WTC11 (cell line): ENCODE data around the gene APOO. TPM values are rescaled to one million over a fixed set of nuclear protein-coding genes. Genes with fewer than 3 reads are reported as not detected.

Source experiments
- ATAC-seq: fragments of 200-7000 bp; cut with Tn5 transposase; 2 replicates; pipeline ENCODE4 v1.10.0; 2021; ENCODE audit warnings: mild to moderate bottlenecking, moderate library complexity
- CTCF ChIA-PET: fragments of 300-600 bp; sonication (Branson Sonifier 250); formaldehyde crosslinking; loops from one replicate; lab custom pipeline; 2021; ENCODE audit warnings: antibody characterized with exemption; lab: Charles Lee
- POLR2A ChIA-PET: fragments of 350-600 bp; sonication (Branson Sonifier 250); formaldehyde crosslinking; loops from one replicate; lab custom pipeline; 2021; ENCODE audit warnings: antibody characterized with exemption; lab: Charles Lee
- DNase-seq: peaks from one replicate; pipeline ENCODE4 v3.0.0; 2021; ENCODE audit warnings: low spot score
- H3K27ac Mint-ChIP-seq: 2 replicates; pipeline ENCODE4 v1.8.0; 2021; ENCODE audit warnings: mixed read lengths
- H3K27me3 Mint-ChIP-seq: 2 replicates; pipeline ENCODE4 v1.8.0; 2021; ENCODE audit warnings: low read depth, mild to moderate bottlenecking, moderate library complexity, mixed read lengths
- H3K36me3 Mint-ChIP-seq: 2 replicates; pipeline ENCODE4 v1.8.0; 2021; ENCODE audit warnings: mixed read lengths
- H3K4me1 Mint-ChIP-seq: 2 replicates; pipeline ENCODE4 v1.8.0; 2022; ENCODE audit warnings: mixed read lengths
- H3K4me3 Mint-ChIP-seq: 2 replicates; pipeline ENCODE4 v1.8.0; 2021; ENCODE audit warnings: mild to moderate bottlenecking, moderate library complexity, mixed read lengths
- H3K9me3 Mint-ChIP-seq: 2 replicates; pipeline ENCODE4 v1.8.0; 2021; ENCODE audit warnings: mixed read lengths
- AFF4 ChIP-seq: sonication (generic); formaldehyde crosslinking; IDR thresholded peaks from 2 replicates; pipeline ENCODE4 v1.8.1; 2023; ENCODE audit warnings: mild to moderate bottlenecking, missing genetic modification reagents, borderline replicate concordance
- CDX4 ChIP-seq: fragments of 250-450 bp; sonication (Bioruptor Pico); IDR thresholded peaks from 2 replicates; pipeline ENCODE4 v1.9.0; 2021; ENCODE audit warnings: moderate library complexity, mild to moderate bottlenecking, inconsistent platforms, borderline replicate concordance
- FOXK1 ChIP-seq: sonication (generic); formaldehyde crosslinking; IDR thresholded peaks from 2 replicates; pipeline ENCODE4 v1.8.0; 2022; ENCODE audit warnings: mild to moderate bottlenecking, moderate library complexity, missing genetic modification reagents
- GTF2I ChIP-seq: fragments of 250-450 bp; sonication (Bioruptor Pico); conservative IDR thresholded peaks from 2 replicates; pipeline ENCODE4 v1.4.0; 2021; ENCODE audit warnings: mild to moderate bottlenecking
- JAZF1 ChIP-seq: fragments of 250-450 bp; sonication (Bioruptor Pico); IDR thresholded peaks from 2 replicates; pipeline ENCODE4 v1.9.0; 2021; ENCODE audit warnings: moderate library complexity, mild to moderate bottlenecking, inconsistent platforms
- MXD4 ChIP-seq: fragments of 250-450 bp; sonication (Bioruptor Pico); IDR thresholded peaks from 2 replicates; pipeline ENCODE4 v1.8.0; 2021; ENCODE audit warnings: mild to moderate bottlenecking, moderate library complexity, borderline replicate concordance
- NR1H2 ChIP-seq: sonication (generic); formaldehyde crosslinking; IDR thresholded peaks from 2 replicates; pipeline ENCODE4 v1.9.0; 2021; ENCODE audit warnings: mild to moderate bottlenecking, moderate library complexity, missing genetic modification reagents
- PRDM15 ChIP-seq: sonication (generic); formaldehyde crosslinking; IDR thresholded peaks from 2 replicates; pipeline ENCODE4 v1.8.0; 2022; ENCODE audit warnings: missing genetic modification reagents
- RORB ChIP-seq: fragments of 250-450 bp; sonication (Bioruptor Pico); IDR thresholded peaks from 2 replicates; pipeline ENCODE4 v1.9.0; 2021; ENCODE audit warnings: mild to moderate bottlenecking
- SMAD4 ChIP-seq: sonication (generic); formaldehyde crosslinking; IDR thresholded peaks from 2 replicates; pipeline ENCODE4 v1.8.0; 2022; ENCODE audit warnings: mild to moderate bottlenecking, missing genetic modification reagents
- ZNF263 ChIP-seq: sonication (generic); formaldehyde crosslinking; IDR thresholded peaks from 2 replicates; pipeline ENCODE4 v1.8.1; 2022; ENCODE audit warnings: low read depth, mild to moderate bottlenecking, moderate library complexity, missing genetic modification reagents
- ZNF396 ChIP-seq: fragments of 250-450 bp; sonication (Bioruptor Pico); IDR thresholded peaks from 2 replicates; pipeline ENCODE4 v1.8.0; 2021; ENCODE audit warnings: mild to moderate bottlenecking, moderate library complexity, borderline replicate concordance
- ZNF671 ChIP-seq: fragments of 250-450 bp; sonication (Bioruptor Pico); IDR thresholded peaks from 2 replicates; pipeline ENCODE4 v1.8.0; 2021; ENCODE audit warnings: mild to moderate bottlenecking
- total RNA-seq: library from RNA; stranded (reverse); gene quantifications from 3 replicates; pipeline ENCODE4 v1.2.3, GENCODE V29; 2021
- TF ChIP-seq, protein P1 (sequence below): sonication (generic); formaldehyde crosslinking; IDR thresholded peaks from 2 replicates; pipeline ENCODE4 v1.8.1; 2022; ENCODE audit warnings: mild to moderate bottlenecking, missing genetic modification reagents, moderate library complexity, borderline replicate concordance
- TF ChIP-seq, protein P2 (sequence below): sonication (generic); formaldehyde crosslinking; IDR thresholded peaks from 2 replicates; pipeline ENCODE4 v1.8.0; 2023; ENCODE audit warnings: missing genetic modification reagents
- TF ChIP-seq, protein P3 (sequence below): sonication (generic); formaldehyde crosslinking; IDR thresholded peaks from 2 replicates; pipeline ENCODE4 v1.8.0; 2022; ENCODE audit warnings: mild to moderate bottlenecking, missing genetic modification reagents
- TF ChIP-seq, protein P4 (sequence below): sonication (generic); formaldehyde crosslinking; IDR thresholded peaks from 2 replicates; pipeline ENCODE4 v1.8.1; 2023; ENCODE audit warnings: mild to moderate bottlenecking, missing genetic modification reagents
- TF ChIP-seq, protein P5 (sequence below): sonication (generic); formaldehyde crosslinking; IDR thresholded peaks from 2 replicates; pipeline ENCODE4 v1.8.0; 2022; ENCODE audit warnings: mild to moderate bottlenecking, missing genetic modification reagents

Gene APOO
- total RNA-seq, 1 experiment from 2014 or later, result 55.5 TPM

- no peak for TF ChIP-seq AFF4 (CRISPR knock-in tag)
- TF ChIP-seq NR1H2 (CRISPR knock-in tag), result no peak
- TF ChIP-seq ZNF263 (CRISPR knock-in tag), result no peak
- TF ChIP-seq, protein P1, sequence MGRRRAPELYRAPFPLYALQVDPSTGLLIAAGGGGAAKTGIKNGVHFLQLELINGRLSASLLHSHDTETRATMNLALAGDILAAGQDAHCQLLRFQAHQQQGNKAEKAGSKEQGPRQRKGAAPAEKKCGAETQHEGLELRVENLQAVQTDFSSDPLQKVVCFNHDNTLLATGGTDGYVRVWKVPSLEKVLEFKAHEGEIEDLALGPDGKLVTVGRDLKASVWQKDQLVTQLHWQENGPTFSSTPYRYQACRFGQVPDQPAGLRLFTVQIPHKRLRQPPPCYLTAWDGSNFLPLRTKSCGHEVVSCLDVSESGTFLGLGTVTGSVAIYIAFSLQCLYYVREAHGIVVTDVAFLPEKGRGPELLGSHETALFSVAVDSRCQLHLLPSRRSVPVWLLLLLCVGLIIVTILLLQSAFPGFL (CRISPR knock-in tag), result no peak
- TF ChIP-seq, protein P2, sequence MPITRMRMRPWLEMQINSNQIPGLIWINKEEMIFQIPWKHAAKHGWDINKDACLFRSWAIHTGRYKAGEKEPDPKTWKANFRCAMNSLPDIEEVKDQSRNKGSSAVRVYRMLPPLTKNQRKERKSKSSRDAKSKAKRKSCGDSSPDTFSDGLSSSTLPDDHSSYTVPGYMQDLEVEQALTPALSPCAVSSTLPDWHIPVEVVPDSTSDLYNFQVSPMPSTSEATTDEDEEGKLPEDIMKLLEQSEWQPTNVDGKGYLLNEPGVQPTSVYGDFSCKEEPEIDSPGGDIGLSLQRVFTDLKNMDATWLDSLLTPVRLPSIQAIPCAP (CRISPR knock-in tag), result no peak
- TF ChIP-seq RORB (CRISPR knock-in tag), result no peak
- no peak for TF ChIP-seq SMAD4 (CRISPR knock-in tag)
- TF ChIP-seq JAZF1, result no peak
- no peak for TF ChIP-seq FOXK1
- TF ChIP-seq, protein P3, sequence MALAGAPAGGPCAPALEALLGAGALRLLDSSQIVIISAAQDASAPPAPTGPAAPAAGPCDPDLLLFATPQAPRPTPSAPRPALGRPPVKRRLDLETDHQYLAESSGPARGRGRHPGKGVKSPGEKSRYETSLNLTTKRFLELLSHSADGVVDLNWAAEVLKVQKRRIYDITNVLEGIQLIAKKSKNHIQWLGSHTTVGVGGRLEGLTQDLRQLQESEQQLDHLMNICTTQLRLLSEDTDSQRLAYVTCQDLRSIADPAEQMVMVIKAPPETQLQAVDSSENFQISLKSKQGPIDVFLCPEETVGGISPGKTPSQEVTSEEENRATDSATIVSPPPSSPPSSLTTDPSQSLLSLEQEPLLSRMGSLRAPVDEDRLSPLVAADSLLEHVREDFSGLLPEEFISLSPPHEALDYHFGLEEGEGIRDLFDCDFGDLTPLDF (CRISPR knock-in tag), result no peak
- no peak for TF ChIP-seq CDX4 (CRISPR knock-in tag)
Measured at GRCh38 chrX:23883737-23884354, 23.9 kb downstream of the APOO start (continued).

DNA sequence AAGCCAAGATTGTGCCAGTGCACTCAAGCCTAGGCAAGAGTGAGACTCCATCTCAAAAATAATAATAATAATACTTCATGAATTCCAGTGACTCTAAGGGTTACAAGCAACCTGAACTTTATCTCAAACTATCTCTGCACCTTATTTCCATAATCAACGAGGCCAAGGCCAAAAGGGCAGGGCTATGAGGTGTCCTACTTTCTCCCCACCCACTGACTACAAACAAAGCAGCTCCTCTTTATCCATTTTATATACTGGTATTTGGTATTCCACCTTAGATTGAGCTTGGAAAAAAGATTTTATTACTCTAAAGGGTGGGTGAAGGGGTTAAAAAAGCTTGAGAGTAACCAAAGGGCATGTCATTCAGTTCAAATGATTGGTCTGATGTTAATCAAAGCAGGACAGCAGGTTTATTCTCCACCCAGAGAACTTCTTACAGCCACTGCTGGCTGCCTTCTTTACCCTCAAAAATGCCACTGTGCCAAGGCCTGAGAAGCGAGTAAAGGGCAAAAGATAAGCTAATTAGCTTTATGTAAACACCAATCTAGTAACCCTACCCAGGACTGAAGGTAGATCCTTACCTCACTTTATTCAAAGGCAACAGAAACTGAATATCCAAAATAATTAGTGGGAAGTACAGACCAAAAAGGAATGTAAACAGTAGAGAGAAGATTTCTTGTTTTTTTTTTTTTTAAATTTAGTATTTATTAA lies 28.2 kb downstream of the APOO start:
- Mint-ChIP-seq H3K36me3 (no peaks in the 10 kb centered on the region), H3K4me3 (no peak overlapping the region), H3K27ac (no peak overlapping the region), H3K9me3 (no peaks in the 10 kb centered on the region), H3K27me3 (no peaks in the 10 kb centered on the region), H3K4me1 (peaks cover 13% of the 10 kb centered on the region)
- CTCF ChIA-PET, result no interaction called here
- ATAC-seq (no peak), DNase-seq (no peak)
- POLR2A ChIA-PET, result no interaction called here
- TF ChIP-seq PRDM15 (CRISPR knock-in tag), result no peak
- TF ChIP-seq ZNF671 (CRISPR knock-in tag), result no peak
- no peak for TF ChIP-seq GTF2I (CRISPR knock-in tag)
- TF ChIP-seq MXD4, result no peak
- TF ChIP-seq ZNF396 (CRISPR knock-in tag), result no peak
- TF ChIP-seq, protein P4, sequence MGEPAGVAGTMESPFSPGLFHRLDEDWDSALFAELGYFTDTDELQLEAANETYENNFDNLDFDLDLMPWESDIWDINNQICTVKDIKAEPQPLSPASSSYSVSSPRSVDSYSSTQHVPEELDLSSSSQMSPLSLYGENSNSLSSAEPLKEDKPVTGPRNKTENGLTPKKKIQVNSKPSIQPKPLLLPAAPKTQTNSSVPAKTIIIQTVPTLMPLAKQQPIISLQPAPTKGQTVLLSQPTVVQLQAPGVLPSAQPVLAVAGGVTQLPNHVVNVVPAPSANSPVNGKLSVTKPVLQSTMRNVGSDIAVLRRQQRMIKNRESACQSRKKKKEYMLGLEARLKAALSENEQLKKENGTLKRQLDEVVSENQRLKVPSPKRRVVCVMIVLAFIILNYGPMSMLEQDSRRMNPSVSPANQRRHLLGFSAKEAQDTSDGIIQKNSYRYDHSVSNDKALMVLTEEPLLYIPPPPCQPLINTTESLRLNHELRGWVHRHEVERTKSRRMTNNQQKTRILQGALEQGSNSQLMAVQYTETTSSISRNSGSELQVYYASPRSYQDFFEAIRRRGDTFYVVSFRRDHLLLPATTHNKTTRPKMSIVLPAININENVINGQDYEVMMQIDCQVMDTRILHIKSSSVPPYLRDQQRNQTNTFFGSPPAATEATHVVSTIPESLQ (CRISPR knock-in tag), result no peak
- TF ChIP-seq, protein P3 (CRISPR knock-in tag), result no peak
- TF ChIP-seq, protein P5, sequence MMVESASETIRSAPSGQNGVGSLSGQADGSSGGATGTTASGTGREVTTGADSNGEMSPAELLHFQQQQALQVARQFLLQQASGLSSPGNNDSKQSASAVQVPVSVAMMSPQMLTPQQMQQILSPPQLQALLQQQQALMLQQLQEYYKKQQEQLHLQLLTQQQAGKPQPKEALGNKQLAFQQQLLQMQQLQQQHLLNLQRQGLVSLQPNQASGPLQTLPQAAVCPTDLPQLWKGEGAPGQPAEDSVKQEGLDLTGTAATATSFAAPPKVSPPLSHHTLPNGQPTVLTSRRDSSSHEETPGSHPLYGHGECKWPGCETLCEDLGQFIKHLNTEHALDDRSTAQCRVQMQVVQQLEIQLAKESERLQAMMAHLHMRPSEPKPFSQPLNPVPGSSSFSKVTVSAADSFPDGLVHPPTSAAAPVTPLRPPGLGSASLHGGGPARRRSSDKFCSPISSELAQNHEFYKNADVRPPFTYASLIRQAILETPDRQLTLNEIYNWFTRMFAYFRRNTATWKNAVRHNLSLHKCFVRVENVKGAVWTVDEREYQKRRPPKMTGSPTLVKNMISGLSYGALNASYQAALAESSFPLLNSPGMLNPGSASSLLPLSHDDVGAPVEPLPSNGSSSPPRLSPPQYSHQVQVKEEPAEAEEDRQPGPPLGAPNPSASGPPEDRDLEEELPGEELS (CRISPR knock-in tag), result no peak
